NCI-H226 (cell line): ENCODE measurements around the gene UIMC1.
"Not testable (repeated sequence)": the region's sequence is repeated elsewhere in the genome, so short reads cannot be mapped to it uniquely, and the experiment has no call there.

ENCODE experiments used
- DNase-seq: peaks from one replicate; pipeline ENCODE4 v3.0.0-alpha.2; 2015

The UIMC1 gene

DNA sequence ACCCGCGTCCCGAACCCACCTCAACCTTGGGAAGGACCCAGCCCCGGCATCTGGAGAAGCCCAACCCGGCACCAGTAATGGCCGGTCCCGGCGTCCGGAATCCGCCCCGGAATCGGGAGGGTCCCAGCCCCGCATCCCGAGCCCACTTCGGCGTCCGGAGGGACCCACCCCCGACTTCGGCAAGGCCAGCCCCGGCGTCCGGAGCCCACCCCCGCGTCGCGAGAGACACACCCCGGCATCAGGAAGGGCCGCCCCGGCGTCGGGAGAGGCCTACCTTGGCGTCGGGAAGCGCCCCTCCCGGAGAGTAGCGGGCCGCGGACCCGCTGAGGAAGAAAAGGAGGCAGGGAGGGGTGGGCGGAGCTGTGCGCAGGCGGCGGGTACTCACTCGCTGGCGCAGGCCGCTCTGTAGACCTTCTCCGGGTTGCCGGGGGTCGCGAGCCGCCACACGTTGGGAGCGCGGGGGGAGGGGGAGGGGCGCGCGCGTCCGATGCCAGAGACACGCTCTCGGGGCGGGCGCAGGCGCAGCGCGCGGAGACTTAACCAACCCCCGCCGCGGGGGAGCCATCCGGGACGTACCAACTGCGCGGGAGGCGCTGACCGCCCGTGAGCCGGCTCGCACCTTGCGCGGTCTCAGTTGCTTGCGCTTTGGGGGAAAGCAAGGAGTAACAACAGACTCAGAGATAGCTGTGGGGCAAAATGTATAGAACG lies at the start of gene UIMC1:
Gene UIMC1, minus strand, starts transcription at position 515 of the 708 bp plus-strand sequence. CDS start 24,164 bp downstream, outside the sequence.
- peak; percentile 89 for DNase-seq

DNA sequence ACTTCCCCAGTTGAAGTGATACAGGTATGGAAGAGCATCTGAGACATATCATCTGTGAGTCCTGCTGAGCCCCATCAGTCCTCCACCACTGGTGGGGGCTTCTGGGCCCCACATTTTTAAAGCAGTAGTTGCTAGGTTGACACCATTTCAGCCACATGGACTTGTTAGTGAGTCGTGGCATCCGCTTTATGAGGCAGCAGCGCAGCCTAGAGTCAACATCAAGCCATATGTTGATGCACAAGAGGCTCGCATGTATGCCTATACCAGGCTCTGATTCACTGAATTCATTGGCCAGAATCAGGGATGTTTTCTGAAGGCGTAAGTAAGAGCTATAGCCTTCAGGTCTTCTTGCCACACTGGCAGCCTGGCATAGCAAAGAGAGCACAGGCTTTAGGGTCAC lies 42.7 kb upstream of the UIMC1 start:
- DNase-seq: no peak

DNA sequence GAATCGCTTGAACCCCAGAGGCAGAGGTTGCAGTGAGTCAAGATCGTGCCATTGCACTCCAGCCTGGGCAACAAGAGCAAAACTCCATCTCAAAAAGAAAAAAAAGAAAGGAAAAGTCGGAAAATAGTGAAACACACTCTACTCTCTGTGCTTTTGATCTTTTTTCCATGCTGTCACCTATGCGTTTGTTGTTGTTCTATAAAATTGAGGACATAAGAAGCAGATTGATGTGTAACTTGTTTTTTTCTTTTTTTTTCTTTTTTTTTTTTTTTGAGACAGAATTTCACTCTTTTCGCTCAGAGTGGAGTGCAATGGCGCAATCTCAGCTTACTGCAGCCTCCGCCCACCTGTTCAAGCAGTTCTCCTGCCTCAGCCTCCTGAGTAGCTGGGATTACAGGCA lies 42.0 kb upstream of the UIMC1 start:
- DNase-seq: not testable (repeated sequence)

DNA sequence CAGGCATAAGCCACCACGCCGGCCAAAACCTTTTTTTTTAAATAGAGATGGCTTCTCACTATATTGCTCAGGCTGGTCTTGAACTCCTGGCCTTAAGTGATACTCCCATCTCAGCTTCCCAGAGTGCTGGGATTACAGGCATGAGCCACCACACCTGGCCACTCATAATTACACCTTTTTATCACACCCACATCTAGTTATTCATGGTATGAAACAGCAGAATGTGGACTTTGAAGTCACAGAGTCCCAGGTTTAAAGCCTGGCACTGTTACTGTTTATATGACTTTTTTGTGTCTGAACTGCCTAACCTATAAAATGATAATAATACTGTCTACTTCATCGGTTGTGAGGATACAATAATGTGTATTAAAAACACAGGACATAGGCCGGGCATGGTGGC lies 39.1 kb upstream of the UIMC1 start:
- no peak for DNase-seq

DNA sequence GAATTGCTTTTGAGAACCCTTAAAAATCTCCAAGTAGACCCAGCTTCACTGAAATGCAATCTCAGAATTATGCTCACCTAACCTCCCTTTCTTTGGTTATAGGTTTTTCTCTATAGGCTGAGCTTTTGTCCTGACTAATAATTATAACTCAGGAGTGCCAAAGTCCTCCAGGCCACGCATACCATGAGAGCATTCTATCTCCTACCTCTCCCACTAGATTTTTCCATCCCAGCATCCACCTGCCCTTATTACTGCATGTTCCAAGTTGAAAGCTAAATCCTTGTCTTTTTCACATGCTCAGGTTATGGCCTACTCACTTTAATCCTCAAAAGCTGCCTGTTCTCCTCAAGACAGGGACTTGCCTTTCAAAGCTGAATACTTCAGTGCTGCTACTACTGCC lies 38.1 kb upstream of the UIMC1 start:
- no peak for DNase-seq

DNA sequence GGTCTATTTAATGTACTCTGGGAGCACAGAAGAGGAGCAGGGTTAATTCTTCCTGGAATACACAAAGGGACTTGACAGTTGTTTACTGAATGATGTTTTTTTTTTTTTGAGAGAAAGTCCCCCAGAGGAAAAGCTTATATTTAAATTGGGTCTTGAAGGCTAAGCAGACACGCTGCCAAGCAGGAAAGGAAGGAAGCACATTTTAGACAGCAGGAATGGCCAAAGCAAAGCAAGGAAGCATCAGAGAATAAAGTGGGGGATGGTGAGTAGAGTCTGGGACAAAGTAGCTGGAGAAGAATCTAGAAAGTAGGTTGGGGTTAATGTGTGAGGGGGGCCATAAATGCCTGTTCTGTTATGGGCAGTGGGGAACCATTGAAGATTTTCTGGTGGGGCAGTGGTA lies 37.4 kb upstream of the UIMC1 start:
- no peak for DNase-seq

DNA sequence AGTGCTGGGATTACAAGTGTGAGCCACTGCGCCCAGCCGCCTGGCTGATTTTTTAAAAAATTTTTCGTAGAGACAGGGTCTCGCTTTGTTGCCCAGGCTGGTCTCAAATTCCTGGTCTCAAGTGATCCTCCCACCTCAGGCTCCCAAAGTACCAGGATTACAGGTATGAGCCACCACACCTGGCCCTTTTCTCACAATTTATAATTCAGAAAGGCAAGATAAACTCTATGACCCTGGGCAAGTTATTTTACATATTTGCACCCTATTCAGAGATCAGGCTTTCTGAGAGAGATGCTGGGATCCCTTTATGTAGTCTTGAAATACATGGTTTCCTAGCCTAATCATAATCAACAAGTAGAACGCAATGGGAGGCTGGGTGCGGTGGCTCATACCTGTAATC lies 36.5 kb upstream of the UIMC1 start:
- no peak for DNase-seq

DNA sequence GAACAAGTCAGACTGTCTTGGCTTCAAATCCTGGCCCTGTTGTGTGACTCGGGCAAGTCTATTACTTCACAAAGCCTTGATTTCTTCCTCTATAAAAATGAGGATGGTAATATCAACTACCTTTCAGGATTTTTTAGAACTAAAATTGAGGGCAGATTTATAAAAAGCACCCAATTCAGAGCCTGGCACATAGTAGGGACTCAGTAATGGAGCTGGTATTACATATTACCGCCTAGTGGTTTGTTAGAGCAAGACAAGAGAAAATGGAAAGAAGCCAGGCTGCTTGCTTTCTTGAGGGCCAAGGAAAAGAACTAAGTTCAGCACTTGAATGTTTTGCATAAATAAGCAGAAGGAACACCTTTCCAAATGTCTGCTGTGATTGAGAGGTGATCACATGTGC lies 35.4 kb upstream of the UIMC1 start:
- DNase-seq: no peak

DNA sequence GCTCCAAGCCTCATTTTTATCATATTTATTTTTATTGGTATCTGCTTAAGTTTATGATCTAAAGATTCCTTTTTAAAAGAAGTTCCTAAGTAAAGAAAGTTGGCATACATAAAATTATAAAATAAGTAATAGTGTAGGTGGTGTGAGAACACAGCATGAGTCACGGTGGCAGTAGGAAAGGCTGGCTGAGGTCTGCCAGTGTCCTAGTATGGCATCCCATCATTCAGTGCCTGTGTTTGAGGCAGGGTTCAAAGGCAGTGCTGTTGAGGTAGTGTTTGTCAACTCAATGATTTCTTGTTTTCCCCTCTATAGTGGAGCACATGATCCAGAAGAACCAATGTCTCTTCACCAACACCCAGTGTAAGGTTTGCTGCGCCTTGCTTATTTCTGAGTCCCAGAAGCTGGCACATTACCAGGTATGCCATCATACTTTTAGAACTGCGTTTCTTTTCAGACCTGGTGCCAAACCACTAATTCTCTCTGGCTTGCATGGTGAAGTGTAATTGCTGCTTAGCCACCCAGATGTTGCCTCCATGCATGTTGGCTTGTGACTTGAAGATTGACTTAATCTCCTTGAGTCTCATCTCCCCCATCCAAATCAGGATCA lies 34.3 kb upstream of the UIMC1 start:
- peak; percentile 37 for DNase-seq

DNA sequence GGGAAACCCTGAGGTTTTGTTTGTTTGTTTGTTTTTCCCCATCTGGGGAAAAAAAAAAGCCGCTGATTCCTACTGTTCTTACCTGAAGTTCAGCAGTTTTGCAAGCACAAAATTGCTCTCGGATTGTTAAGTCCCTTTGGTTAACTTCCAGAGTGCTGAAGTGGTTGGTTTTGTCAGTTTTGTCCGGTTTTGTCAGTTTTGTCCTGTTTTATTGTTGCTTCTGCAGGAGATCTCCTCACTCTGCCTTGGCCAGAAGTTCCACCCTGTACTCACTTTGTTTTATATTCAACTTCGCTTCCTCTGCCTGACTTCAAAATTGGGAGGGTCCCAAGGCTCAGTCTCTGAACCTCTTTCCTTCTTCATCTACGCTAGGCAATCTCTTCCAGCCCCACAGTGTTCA lies 30.3 kb upstream of the UIMC1 start:
- no peak for DNase-seq

DNA sequence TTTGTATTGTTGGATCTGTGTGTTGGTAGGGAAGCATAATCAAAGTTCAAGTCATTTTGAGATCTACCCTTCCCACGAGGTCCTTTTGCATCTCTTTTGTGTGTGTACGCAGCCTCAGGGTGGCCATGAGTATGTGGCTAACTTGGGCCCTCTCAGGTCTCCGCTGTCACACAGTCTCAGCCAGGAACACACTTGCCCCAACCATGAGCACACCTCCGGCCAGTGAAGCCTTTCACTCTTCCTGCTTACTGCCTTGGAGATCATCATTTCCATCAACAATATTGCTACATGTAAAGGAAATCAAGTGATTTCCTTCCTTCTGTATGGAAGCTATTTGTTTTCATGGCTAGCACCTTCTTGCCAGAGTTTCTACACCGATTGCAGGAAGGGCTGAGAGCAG lies 29.9 kb upstream of the UIMC1 start:
- DNase-seq: no peak

DNA sequence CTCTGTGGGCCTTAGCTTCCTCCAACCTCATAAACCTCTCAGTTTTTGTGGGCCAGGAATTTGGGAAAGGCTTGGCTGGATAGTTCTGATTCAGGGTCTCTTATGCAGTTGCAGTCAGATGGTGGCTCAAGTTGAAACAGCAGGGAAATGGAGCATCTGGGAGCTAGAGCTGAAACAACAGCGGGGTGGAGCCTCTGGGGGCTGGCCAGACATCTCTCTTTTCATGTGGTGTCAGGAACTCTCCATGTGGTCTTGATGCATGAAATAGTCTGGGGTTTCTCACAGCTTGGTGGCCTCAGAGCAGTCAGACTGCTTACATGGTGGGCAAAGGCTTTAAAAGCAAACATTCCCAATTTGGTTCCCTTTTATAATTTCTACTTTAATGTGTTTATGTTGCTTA lies 29.4 kb upstream of the UIMC1 start:
- DNase-seq: no peak

DNA sequence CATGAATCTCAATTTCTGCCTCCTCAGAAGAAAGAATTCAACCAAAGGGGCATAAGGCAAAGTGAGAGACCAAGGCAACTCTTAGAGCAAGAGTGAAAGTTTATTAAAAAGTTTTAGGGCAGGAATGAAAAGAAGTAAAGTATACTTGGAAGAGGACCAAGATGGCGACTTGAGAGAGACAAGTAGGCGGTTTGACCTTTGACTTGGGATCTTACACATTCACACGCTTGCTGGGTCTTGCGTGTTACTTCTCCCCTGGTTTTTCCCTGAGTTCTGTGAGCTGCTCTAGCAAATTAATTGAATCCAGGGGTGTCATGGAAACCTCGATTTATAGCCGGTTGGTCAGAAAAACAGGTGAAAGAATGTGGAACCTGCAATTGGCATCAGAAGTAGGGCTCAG lies 22.9 kb upstream of the UIMC1 start:
- no peak for DNase-seq

DNA sequence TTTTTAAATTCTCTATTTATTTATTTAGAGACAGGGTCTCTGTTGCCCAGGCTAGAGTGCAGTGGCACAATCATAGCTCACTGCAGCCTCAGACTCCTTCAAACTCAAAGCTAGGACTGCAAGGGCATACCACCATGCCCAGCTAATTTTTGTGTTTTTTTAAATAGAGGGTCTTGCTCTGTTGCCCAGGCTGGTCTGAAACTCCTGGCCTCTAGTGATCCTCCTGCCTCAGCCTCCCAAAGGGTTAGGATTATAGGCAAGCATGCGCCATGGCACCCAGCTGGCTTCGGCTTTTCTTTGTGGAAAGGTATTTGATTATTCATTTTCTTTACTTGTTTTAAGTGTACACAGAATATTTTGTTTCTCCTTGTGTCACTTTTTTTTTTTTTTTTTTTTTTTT lies 21.1 kb upstream of the UIMC1 start:
- no peak for DNase-seq

DNA sequence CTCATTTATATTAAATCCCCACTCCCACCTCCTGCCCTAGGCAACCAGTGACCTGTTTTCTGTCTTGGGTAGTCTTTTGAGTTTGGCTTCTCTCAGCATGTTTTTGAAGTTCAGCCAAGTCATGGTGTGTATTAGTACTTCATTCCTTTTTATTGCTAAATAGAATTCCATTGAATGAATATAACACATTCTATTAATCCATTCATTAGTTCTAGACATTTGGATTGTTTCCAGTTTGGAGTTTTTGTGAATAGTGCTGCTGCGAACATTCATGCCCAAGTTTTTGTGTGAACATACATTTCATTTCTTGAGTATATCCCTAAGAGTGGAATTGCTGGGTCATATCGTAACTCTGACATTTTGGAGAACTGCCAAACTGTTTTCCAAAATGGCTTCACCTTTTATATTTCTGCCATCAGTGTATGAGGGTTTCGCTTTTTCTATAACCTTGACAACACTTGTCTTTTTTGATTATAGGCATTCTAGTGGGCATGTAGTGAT lies 18.6 kb upstream of the UIMC1 start:
- peak; percentile 14 for DNase-seq

DNA sequence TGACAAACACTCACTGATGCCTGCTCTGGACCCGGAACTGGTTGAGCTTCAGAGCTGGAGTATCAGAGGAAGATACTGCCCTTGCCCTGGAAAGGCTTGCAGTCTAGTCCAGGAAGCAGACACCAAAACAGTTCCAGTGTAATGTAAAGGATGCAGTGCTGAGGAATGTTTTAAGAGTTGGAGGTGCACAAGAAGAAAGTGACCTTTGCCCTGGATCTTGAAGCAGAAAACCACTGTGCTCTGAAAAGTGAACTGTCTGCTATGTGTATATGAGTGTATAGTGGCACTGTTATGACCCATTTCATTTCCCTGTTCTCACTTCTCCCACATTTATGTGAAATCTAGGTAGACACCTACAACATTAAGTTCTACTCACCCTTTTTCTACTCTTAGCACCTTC lies 18.0 kb upstream of the UIMC1 start:
- no peak for DNase-seq

DNA sequence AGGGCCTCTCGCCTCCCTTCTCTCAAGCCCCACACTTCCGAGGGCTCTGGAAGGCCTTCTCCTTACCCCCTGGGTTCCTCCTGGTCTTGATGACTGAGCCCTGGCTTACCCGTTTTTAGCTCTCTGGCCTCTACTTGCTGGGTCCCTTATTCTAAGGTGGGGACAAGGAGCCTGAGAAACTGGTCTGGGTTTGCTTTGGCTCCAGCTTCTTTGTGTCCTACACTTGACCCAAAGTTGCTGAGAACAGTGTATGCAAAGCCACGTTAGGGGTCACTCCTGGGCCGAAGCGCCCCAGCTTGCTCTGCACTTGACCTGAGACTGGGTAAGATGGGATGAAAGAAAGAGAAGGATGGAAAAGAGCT lies 16.7 kb upstream of the UIMC1 start:
- no peak for DNase-seq

DNA sequence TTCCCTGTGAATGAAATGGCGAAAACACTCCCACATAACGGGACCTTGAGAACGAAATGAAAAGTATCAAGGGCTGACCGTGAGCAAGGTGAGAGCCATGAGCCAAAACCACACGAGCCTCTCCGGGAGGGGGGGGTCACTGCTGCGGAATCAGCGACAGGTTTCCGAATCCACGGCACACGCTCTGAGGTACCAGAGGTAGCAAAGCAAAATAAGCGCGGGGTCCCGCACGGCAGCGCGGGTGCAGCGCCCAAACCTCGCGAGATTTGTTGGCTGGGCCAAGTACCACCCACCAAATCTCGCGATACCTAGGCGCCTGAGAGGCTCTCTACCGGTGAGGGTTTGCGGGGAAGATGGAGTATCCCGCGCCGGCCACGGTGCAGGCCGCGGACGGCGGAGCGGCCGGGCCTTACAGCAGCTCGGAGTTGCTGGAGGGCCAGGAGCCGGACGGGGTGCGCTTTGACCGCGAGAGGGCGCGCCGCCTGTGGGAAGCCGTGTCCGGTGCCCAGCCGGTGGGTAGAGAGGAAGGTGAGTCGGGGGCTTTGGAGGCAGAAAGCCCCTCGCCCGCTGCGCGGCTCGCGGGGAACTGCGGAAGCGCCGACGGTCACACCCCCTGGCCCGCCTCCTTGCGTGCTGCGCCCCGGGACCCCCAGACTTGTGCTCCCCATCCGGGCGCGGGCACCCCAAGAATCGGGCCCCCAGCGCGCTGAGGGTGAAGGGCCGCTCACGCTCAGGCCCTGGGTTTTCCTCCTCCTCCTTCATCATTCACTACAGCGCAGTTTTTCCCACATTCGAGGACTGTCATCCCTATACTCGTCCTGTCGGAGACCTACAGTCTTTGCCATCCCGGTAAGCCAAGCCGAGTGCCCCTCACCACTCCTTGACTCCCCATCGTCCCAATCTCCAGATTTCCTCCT lies 16.1 kb upstream of the UIMC1 start, which contains the start of gene ZNF346:
Gene ZNF346, plus strand, starts transcription at position 311 of the 917 bp plus-strand sequence. Its CDS starts 43 bp downstream, at position 354.
- peak; percentile 91 for DNase-seq

DNA sequence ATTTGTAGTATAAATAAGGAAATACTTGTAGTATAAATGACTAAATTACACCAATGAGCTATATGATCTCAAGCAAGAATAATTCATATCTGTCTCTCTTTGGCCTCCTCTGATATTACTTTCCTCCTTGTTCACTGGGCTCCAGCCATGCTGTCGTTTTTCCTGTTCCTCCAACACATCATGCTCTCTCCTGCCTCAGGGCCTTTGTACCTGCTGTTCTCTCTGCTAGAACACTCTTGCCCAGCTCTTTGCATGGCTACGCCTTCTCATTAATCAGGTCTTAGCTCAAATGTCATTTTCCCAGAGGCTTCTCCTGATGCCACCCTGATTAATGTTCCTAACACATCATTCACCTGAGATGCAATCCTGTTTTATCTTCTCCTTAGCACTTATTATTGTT lies 13.5 kb upstream of the UIMC1 start:
- DNase-seq: no peak

DNA sequence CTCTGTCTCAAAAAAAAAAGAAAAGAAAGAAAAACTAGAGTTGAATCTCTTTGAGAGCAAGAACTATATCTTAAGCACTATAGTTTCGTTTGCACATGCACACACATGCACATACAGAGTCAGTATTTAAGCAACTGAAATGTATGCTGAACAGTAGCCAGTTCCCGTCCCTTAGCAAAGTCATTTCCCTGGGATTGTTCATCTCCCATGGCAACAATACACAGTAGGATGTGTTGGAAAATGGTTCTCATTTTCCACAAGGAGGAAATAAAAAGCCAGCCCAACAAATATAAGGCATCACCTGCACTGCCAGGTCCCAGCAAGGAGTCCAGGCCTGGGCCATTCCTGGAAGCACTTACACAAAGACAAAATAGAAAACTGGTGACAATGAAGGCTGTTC lies 11.8 kb upstream of the UIMC1 start:
- no peak for DNase-seq

DNA sequence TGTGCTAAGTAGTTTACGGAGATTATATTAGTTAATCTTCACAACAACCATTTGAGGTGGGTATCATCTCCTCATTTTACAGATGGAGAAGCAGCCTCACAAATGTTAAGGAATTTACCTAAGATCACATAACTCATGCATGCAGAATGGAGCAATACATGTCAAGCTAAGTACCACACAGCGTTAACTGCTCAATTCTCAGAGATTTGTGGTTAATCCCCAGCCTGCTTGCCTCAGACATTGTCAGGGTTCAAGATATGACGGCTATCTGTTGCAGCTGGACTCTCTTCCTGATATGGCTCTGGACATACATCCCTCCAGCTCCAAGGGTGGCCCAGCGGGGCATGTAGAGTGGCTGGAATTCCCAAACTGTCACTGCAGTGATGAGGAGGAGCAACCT lies 8.6 kb upstream of the UIMC1 start:
- no peak for DNase-seq

DNA sequence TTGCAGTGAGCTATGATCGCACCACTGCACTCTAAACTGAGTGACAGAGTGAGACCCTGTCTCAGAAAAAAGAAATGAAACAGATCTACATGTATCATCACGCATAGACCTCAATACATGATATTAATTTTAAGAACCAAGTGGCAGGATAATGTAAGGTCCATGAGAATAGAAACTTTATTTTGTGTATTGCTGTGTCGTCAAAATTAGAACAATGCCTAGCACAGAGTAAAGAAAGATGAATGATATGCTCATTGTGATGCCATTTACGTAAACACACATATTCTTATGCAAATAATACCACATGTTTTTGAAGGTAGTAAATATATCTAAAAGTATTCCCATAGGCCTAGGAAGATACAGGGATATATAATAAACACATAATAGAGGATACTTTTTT lies 3.6 kb upstream of the UIMC1 start:
- no peak for DNase-seq

DNA sequence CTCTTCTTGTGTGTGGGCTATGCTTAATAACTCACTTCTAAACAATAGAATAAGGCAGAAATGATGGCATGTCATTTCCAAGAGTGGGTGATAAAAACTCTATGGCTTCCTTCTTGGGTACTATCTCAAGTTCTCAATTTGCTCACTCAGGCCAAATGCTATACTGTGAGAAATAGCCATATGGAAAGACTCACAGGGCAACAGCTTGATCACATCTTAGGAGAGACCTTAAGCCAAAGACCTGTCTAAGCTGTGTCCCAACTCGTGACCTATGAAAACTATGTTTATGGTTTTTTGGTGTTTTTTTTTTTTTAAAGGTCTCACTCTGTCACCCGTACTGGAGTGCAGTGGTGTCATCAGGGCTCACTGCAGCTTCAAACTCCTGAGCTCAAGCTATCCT lies 2.1 kb upstream of the UIMC1 start:
- DNase-seq: no peak
